Measurements from ENCODE around the gene FOXP1.

The FOXP1 gene

GRCh38 chr3:71316066-71316777 is 267.3 kb downstream of the FOXP1 start:
- in situ Hi-C loops (cut with MboI; ENCODE audit: low sequenced_read_pairs) = no loop called here

GRCh38 chr3:71315431-71315830 is 268.1 kb downstream of the FOXP1 start:
- in situ Hi-C loops (cut with MboI; ENCODE audit: low sequenced_read_pairs) = no loop called here

GRCh38 chr3:71313844-71314243 is 269.7 kb downstream of the FOXP1 start:
- in situ Hi-C loops (cut with MboI; ENCODE audit: low sequenced_read_pairs) = no loop called here

GRCh38 chr3:71312461-71312860 is 271.1 kb downstream of the FOXP1 start:
- in situ Hi-C loops (cut with MboI; ENCODE audit: low sequenced_read_pairs) = no loop called here

- in situ Hi-C loops (cut with MboI; ENCODE audit: low sequenced_read_pairs) = no loop called here
Measured at GRCh38 chr3:71311661-71312046, 271.9 kb downstream of the FOXP1 start.

- in situ Hi-C loops (cut with MboI; ENCODE audit: low sequenced_read_pairs) = no loop called here
Measured at GRCh38 chr3:71310980-71311660, 272.4 kb downstream of the FOXP1 start.

- in situ Hi-C loops (cut with MboI; ENCODE audit: low sequenced_read_pairs) = no loop called here
Measured at GRCh38 chr3:71310359-71310979, 273.1 kb downstream of the FOXP1 start.

GRCh38 chr3:71309886-71310285 is 273.6 kb downstream of the FOXP1 start:
- in situ Hi-C loops (cut with MboI; ENCODE audit: low sequenced_read_pairs) = no loop called here

- in situ Hi-C loops (cut with MboI; ENCODE audit: low sequenced_read_pairs) = no loop called here
Measured at GRCh38 chr3:71309342-71309741, 274.2 kb downstream of the FOXP1 start.

GRCh38 chr3:71308836-71309235 is 274.7 kb downstream of the FOXP1 start:
- in situ Hi-C loops (cut with MboI; ENCODE audit: low sequenced_read_pairs) = no loop called here

- in situ Hi-C loops (cut with MboI; ENCODE audit: low sequenced_read_pairs) = no loop called here
Measured at GRCh38 chr3:71307991-71308697, 275.4 kb downstream of the FOXP1 start.

GRCh38 chr3:71305231-71306206 is 278.0 kb downstream of the FOXP1 start:
- in situ Hi-C loops (cut with MboI; ENCODE audit: low sequenced_read_pairs) = no loop called here

- in situ Hi-C loops (cut with MboI; ENCODE audit: low sequenced_read_pairs) = no loop called here
Measured at GRCh38 chr3:71304684-71305083, 278.8 kb downstream of the FOXP1 start.

- in situ Hi-C loops (cut with MboI; ENCODE audit: low sequenced_read_pairs) = no loop called here
Measured at GRCh38 chr3:71304247-71304646, 279.3 kb downstream of the FOXP1 start.

- in situ Hi-C loops (cut with MboI; ENCODE audit: low sequenced_read_pairs) = no loop called here
Measured at GRCh38 chr3:71303627-71304200, 279.8 kb downstream of the FOXP1 start.

- in situ Hi-C loops (cut with MboI; ENCODE audit: low sequenced_read_pairs) = no loop called here
Measured at GRCh38 chr3:71302604-71303003, 280.9 kb downstream of the FOXP1 start.

GRCh38 chr3:71300951-71301393 is 282.6 kb downstream of the FOXP1 start:
- in situ Hi-C loops (cut with MboI; ENCODE audit: low sequenced_read_pairs) = no loop called here

- in situ Hi-C loops (cut with MboI; ENCODE audit: low sequenced_read_pairs) = no loop called here
Measured at GRCh38 chr3:71299160-71299559, 284.4 kb downstream of the FOXP1 start.

GRCh38 chr3:71294919-71295318 is 288.6 kb downstream of the FOXP1 start:
- in situ Hi-C loops (cut with MboI; ENCODE audit: low sequenced_read_pairs) = no loop called here

- in situ Hi-C loops (cut with MboI; ENCODE audit: low sequenced_read_pairs) = no loop called here
Measured at GRCh38 chr3:71290301-71290700, 293.2 kb downstream of the FOXP1 start.
